ENCODE measurements around the gene IFI44L. TPM values are rescaled to one million over a fixed set of nuclear protein-coding genes. Genes with fewer than 3 reads are reported as not detected.

The IFI44L gene
- total RNA-seq, 4 donors from 2014 or later = 1.8 to 5.5 (median 3.3) TPM; not detected in 1

GRCh38 chr1:78687315-78687714 is 67.1 kb downstream of the IFI44L start:
- no peak for DNase-seq
- in situ Hi-C loops (cut with MboI; ENCODE audit: low pct_ligation_motif_present in 1 of 4, low pct_unique_long_range_greater_than_20kb in 1 of 4, low sequenced_read_pairs in 3 of 4) = loop anchor here in 2 of 4 donors (10.0 kb wide), 2 partner anchors 83 to 543 kb away; no protein-coding TSS in a partner anchor

GRCh38 chr1:78687914-78688313 is 67.7 kb downstream of the IFI44L start:
- Histone ChIP-seq H3K9me3 (no peaks in the 10 kb centered on the region), H3K27me3 (no peaks in the 10 kb centered on the region), H3K4me3 (no peak overlapping the region), H3K36me3 (no peaks in the 10 kb centered on the region), H3K4me1 (no peaks in the 10 kb centered on the region), H3K27ac (no peak overlapping the region)
- in situ Hi-C loops (cut with MboI; ENCODE audit: low pct_ligation_motif_present in 1 of 4, low pct_unique_long_range_greater_than_20kb in 1 of 4, low sequenced_read_pairs in 3 of 4) (loop anchor here in 2 of 4 donors (10.0 kb wide), 2 partner anchors 83 to 543 kb away; no protein-coding TSS in a partner anchor), intact Hi-C loops (cut with DNase I; ENCODE audit: low total_unique reads) (loop anchor here (10.0 kb wide), 1 partner anchor 543 kb away; no protein-coding TSS in a partner anchor)
- TF ChIP-seq CTCF (IDR thresholded peaks at IDR 0.05) (no peak), EP300 (IDR thresholded peaks at IDR 0.05; ENCODE audit: low read depth) (no peak), POLR2AphosphoS5 (IDR thresholded peaks at IDR 0.05) (no peak)
- 53 to 63% methylated on average over 2 of the region's 2 CpGs for WGBS, 2 donors (ENCODE audit: low coverage in 1 of 2)
- no peak for DNase-seq

More at GRCh38 chr1:78687315-78687714, 67.1 kb downstream of the IFI44L start:
- Histone ChIP-seq H3K27ac (no peak overlapping the region), H3K9me3 (no peaks in the 10 kb centered on the region), H3K36me3 (no peaks in the 10 kb centered on the region), H3K27me3 (no peaks in the 10 kb centered on the region), H3K4me3 (no peak overlapping the region), H3K4me1 (no peaks in the 10 kb centered on the region)
- WGBS, 2 donors (ENCODE audit: low coverage in 1 of 2) = 88 to 95% methylated on average over 1 of the region's 1 CpG
- intact Hi-C loops (cut with DNase I; ENCODE audit: low total_unique reads) = loop anchor here (10.0 kb wide), 1 partner anchor 543 kb away; no protein-coding TSS in a partner anchor
- no peak for TF ChIP-seq POLR2AphosphoS5 (IDR thresholded peaks at IDR 0.05)
- TF ChIP-seq POLR2A (IDR thresholded peaks at IDR 0.05) = no peak
- no peak for TF ChIP-seq EP300 (IDR thresholded peaks at IDR 0.05; ENCODE audit: low read depth)
- TF ChIP-seq CTCF (IDR thresholded peaks at IDR 0.05) = no peak

GRCh38 chr1:78688697-78689096 is 68.4 kb downstream of the IFI44L start:
- in situ Hi-C loops (cut with MboI; ENCODE audit: low pct_ligation_motif_present in 1 of 4, low pct_unique_long_range_greater_than_20kb in 1 of 4, low sequenced_read_pairs in 3 of 4) (loop anchor here in 2 of 4 donors (10.0 kb wide), 2 partner anchors 84 to 544 kb away; no protein-coding TSS in a partner anchor), intact Hi-C loops (cut with DNase I; ENCODE audit: low total_unique reads) (loop anchor here (10.0 kb wide), 1 partner anchor 544 kb away; no protein-coding TSS in a partner anchor)
- no peaks in the 10 kb centered on the region for H3K36me3 ChIP-seq

GRCh38 chr1:78690516-78690915 is 70.3 kb downstream of the IFI44L start:
- WGBS, 2 donors (ENCODE audit: low coverage in 1 of 2) = 68 to 91% methylated on average over 3 of the region's 3 CpGs
- intact Hi-C loops (cut with DNase I; ENCODE audit: low total_unique reads) (no loop called here), in situ Hi-C loops (cut with MboI; ENCODE audit: low pct_ligation_motif_present in 1 of 4, low pct_unique_long_range_greater_than_20kb in 1 of 4, low sequenced_read_pairs in 3 of 4) (no loop called here)
- Histone ChIP-seq H3K4me1 (no peaks in the 10 kb centered on the region), H3K36me3 (no peaks in the 10 kb centered on the region), H3K4me3 (no peak overlapping the region), H3K27ac (no peak overlapping the region), H3K9me3 (no peaks in the 10 kb centered on the region), H3K27me3 (no peaks in the 10 kb centered on the region)
- DNase-seq = no peak
- TF ChIP-seq CTCF (IDR thresholded peaks at IDR 0.05) = no peak
- no peak for TF ChIP-seq EP300 (IDR thresholded peaks at IDR 0.05; ENCODE audit: low read depth)
- TF ChIP-seq POLR2A (IDR thresholded peaks at IDR 0.05) = no peak
- no peak for TF ChIP-seq POLR2AphosphoS5 (IDR thresholded peaks at IDR 0.05)

More at GRCh38 chr1:78688697-78689096, 68.4 kb downstream of the IFI44L start:
- no peak overlapping the region for H3K4me3 ChIP-seq
- H3K27me3 ChIP-seq = no peaks in the 10 kb centered on the region
- no peak for DNase-seq
- H3K9me3 ChIP-seq = no peaks in the 10 kb centered on the region
- no peak for TF ChIP-seq POLR2A (IDR thresholded peaks at IDR 0.05)
- no peak for TF ChIP-seq EP300 (IDR thresholded peaks at IDR 0.05; ENCODE audit: low read depth)
- TF ChIP-seq POLR2AphosphoS5 (IDR thresholded peaks at IDR 0.05) = no peak
- TF ChIP-seq CTCF (IDR thresholded peaks at IDR 0.05) = no peak
- no peaks in the 10 kb centered on the region for H3K4me1 ChIP-seq
- H3K27ac ChIP-seq = no peak overlapping the region
